GM23338 (cell line): ENCODE results near the gene CDH15. TPM values are rescaled to one million over a fixed set of nuclear protein-coding genes. Genes with fewer than 3 reads are reported as not detected.

Experiments used
- EZH2phosphoT487 ChIP-seq: fragments of 200-600 bp; sonication (generic); IDR thresholded peaks from one replicate; pipeline ENCODE4 v1.8.1; 2018; ENCODE audit warnings: antibody characterized with exemption; ENCODE audit not compliant: unreplicated experiment
- JUNB ChIP-seq: IDR thresholded peaks from one replicate; pipeline ENCODE4 v1.6.1; 2016; ENCODE audit warnings: antibody characterized with exemption; ENCODE audit not compliant: unreplicated experiment
- NANOG ChIP-seq: IDR thresholded peaks from 2 replicates; pipeline ENCODE4 v1.6.1; 2016; ENCODE audit warnings: antibody characterized with exemption, borderline replicate concordance
- polyA plus RNA-seq: library from polyadenylated mRNA; unstranded; fragments of >200 nt; fragmentation: Nextera tagmentation; extraction: Ambion mirVana; gene quantifications from 2 replicates; pipeline ENCODE4 v1.2.1, GENCODE V29; 2016
- total RNA-seq: library from RNA; depleted of rRNA; stranded (reverse); fragments of >200 nt; shearing (Covaris generic); gene quantifications from 2 replicates; pipeline ENCODE4 v1.2.3, GENCODE V29; 2014
- TF ChIP-seq, protein P1 (sequence below): fragments of 250-450 bp; sonication (Bioruptor Pico); IDR thresholded peaks from 2 replicates; pipeline ENCODE4 v1.5.0; 2020; ENCODE audit warnings: mild to moderate bottlenecking, moderate library complexity
- TF ChIP-seq, protein P2 (sequence below): IDR thresholded peaks from one replicate; pipeline ENCODE4 v1.6.1; 2018; ENCODE audit warnings: antibody characterized with exemption; ENCODE audit not compliant: unreplicated experiment

Gene CDH15
- total and polyA plus RNA-seq, 2 experiments from 2014 or later, result 0.61 to 1.0 TPM

DNA sequence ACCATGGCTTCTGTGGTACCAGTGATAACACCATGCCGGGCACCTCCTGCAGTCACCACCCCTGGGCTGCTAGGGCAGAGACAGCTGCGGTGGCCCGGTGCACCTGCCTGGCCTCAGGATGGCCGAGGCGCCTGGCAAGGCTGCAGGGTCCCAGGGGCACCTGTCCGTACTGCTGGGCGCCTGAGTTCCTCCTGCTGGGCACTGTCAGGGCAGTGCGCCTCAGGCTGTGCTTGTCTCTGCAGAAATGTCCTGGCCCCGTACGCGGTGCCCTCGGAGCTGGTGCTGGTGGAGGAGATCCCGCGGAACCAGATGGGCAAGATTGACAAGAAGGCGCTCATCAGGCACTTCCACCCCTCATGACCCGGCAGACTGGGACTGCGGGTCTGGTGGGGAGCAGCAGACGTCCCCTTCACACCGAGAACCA is 17.7 kb upstream of the CDH15 start (continued):
- TF ChIP-seq, protein P1, sequence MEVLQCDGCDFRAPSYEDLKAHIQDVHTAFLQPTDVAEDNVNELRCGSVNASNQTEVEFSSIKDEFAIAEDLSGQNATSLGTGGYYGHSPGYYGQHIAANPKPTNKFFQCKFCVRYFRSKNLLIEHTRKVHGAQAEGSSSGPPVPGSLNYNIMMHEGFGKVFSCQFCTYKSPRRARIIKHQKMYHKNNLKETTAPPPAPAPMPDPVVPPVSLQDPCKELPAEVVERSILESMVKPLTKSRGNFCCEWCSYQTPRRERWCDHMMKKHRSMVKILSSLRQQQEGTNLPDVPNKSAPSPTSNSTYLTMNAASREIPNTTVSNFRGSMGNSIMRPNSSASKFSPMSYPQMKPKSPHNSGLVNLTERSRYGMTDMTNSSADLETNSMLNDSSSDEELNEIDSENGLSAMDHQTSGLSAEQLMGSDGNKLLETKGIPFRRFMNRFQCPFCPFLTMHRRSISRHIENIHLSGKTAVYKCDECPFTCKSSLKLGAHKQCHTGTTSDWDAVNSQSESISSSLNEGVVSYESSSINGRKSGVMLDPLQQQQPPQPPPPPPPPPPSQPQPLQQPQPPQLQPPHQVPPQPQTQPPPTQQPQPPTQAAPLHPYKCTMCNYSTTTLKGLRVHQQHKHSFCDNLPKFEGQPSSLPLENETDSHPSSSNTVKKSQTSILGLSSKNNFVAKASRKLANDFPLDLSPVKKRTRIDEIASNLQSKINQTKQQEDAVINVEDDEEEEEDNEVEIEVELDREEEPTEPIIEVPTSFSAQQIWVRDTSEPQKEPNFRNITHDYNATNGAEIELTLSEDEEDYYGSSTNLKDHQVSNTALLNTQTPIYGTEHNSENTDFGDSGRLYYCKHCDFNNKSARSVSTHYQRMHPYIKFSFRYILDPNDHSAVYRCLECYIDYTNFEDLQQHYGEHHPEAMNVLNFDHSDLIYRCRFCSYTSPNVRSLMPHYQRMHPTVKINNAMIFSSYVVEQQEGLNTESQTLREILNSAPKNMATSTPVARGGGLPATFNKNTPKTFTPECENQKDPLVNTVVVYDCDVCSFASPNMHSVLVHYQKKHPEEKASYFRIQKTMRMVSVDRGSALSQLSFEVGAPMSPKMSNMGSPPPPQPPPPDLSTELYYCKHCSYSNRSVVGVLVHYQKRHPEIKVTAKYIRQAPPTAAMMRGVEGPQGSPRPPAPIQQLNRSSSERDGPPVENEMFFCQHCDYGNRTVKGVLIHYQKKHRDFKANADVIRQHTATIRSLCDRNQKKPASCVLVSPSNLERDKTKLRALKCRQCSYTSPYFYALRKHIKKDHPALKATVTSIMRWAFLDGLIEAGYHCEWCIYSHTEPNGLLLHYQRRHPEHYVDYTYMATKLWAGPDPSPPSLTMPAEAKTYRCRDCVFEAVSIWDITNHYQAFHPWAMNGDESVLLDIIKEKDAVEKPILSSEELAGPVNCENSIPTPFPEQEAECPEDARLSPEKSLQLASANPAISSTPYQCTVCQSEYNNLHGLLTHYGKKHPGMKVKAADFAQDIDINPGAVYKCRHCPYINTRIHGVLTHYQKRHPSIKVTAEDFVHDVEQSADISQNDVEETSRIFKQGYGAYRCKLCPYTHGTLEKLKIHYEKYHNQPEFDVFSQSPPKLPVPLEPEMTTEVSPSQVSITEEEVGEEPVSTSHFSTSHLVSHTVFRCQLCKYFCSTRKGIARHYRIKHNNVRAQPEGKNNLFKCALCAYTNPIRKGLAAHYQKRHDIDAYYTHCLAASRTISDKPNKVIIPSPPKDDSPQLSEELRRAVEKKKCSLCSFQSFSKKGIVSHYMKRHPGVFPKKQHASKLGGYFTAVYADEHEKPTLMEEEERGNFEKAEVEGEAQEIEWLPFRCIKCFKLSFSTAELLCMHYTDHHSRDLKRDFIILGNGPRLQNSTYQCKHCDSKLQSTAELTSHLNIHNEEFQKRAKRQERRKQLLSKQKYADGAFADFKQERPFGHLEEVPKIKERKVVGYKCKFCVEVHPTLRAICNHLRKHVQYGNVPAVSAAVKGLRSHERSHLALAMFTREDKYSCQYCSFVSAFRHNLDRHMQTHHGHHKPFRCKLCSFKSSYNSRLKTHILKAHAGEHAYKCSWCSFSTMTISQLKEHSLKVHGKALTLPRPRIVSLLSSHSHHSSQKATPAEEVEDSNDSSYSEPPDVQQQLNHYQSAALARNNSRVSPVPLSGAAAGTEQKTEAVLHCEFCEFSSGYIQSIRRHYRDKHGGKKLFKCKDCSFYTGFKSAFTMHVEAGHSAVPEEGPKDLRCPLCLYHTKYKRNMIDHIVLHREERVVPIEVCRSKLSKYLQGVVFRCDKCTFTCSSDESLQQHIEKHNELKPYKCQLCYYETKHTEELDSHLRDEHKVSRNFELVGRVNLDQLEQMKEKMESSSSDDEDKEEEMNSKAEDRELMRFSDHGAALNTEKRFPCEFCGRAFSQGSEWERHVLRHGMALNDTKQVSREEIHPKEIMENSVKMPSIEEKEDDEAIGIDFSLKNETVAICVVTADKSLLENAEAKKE (CRISPR knock-in tag), result no peak
- TF ChIP-seq JUNB, result no peak
- no peak for TF ChIP-seq NANOG
- no peak for TF ChIP-seq EZH2phosphoT487
- TF ChIP-seq, protein P2, sequence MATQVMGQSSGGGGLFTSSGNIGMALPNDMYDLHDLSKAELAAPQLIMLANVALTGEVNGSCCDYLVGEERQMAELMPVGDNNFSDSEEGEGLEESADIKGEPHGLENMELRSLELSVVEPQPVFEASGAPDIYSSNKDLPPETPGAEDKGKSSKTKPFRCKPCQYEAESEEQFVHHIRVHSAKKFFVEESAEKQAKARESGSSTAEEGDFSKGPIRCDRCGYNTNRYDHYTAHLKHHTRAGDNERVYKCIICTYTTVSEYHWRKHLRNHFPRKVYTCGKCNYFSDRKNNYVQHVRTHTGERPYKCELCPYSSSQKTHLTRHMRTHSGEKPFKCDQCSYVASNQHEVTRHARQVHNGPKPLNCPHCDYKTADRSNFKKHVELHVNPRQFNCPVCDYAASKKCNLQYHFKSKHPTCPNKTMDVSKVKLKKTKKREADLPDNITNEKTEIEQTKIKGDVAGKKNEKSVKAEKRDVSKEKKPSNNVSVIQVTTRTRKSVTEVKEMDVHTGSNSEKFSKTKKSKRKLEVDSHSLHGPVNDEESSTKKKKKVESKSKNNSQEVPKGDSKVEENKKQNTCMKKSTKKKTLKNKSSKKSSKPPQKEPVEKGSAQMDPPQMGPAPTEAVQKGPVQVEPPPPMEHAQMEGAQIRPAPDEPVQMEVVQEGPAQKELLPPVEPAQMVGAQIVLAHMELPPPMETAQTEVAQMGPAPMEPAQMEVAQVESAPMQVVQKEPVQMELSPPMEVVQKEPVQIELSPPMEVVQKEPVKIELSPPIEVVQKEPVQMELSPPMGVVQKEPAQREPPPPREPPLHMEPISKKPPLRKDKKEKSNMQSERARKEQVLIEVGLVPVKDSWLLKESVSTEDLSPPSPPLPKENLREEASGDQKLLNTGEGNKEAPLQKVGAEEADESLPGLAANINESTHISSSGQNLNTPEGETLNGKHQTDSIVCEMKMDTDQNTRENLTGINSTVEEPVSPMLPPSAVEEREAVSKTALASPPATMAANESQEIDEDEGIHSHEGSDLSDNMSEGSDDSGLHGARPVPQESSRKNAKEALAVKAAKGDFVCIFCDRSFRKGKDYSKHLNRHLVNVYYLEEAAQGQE, result no peak
